ENCODE results near the gene ATP8B4.
A peak's percentile ranks its signal among the peaks of the same experiment; 100 is the strongest.

ATP8B4 gene

GRCh38 chr15:50127255-50127777, 8.3 kb upstream of the ATP8B4 start:
- Histone ChIP-seq H3K27me3 (ENCODE audit: control insufficient read depth in 2 of 2, insufficient read depth in 2 of 2, low read length in 2 of 2) (no peaks in the 10 kb centered on the region), H3K9me3 (ENCODE audit: control insufficient read depth in 2 of 2, low read length in 2 of 2) (peaks cover 0 to 2% of the 10 kb centered on the region in 2 donors), H3K36me3 (ENCODE audit: control insufficient read depth in 2 of 2, insufficient read depth in 2 of 2, low read length in 2 of 2) (no peaks in the 10 kb centered on the region), H3K9ac (ENCODE audit: low read depth in 1 of 2, low read length in 2 of 2) (no peak overlapping the region), H3K27ac (ENCODE audit: low read depth in 2 of 2, low read length in 2 of 2) (no peak overlapping the region), H3K4me3 (ENCODE audit: low read length in 2 of 2) (no peak overlapping the region), H3K4me1 (ENCODE audit: control insufficient read depth in 2 of 2, insufficient read depth in 2 of 2, low read length in 2 of 2) (no peaks in the 10 kb centered on the region)

- H3K36me3 ChIP-seq (ENCODE audit: control insufficient read depth in 2 of 2, insufficient read depth in 2 of 2, low read length in 2 of 2), result no peaks in the 10 kb centered on the region
- H3K27me3 ChIP-seq (ENCODE audit: control insufficient read depth in 2 of 2, insufficient read depth in 2 of 2, low read length in 2 of 2), result no peaks in the 10 kb centered on the region
- no peaks in the 10 kb centered on the region for H3K4me1 ChIP-seq (ENCODE audit: control insufficient read depth in 2 of 2, insufficient read depth in 2 of 2, low read length in 2 of 2)
- H3K9ac ChIP-seq (ENCODE audit: low read depth in 1 of 2, low read length in 2 of 2), result no peak overlapping the region
- H3K27ac ChIP-seq (ENCODE audit: low read depth in 2 of 2, low read length in 2 of 2), result no peak overlapping the region
- H3K4me3 ChIP-seq (ENCODE audit: low read length in 2 of 2), result no peak overlapping the region
- peaks cover 0 to 2% of the 10 kb centered on the region in 2 donors for H3K9me3 ChIP-seq (ENCODE audit: control insufficient read depth in 2 of 2, low read length in 2 of 2)
These were observed 7.0 kb upstream of the ATP8B4 start for GRCh38 chr15:50126072-50126471.

DNA sequence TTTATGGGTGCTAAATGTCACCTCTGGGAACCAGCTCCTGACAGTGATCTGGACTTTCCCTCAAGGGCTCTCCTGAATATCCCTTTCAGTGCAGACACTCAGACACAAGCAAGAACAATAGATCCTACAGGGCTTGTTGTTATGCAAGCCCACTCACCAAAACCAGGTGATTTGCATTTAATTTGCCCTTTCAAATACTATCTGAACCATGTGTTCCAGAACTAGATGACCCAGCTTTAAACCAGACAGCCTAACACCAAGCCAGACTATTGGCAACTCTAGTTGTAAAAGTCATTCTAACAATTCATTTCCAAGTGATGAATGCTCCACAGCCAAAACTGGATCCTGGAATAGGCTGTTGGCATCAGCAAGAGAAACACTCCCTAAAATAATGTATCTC, 5.6 kb upstream of the ATP8B4 start:
- H3K4me1 ChIP-seq (ENCODE audit: control insufficient read depth in 2 of 2, insufficient read depth in 2 of 2, low read length in 2 of 2), result no peaks in the 10 kb centered on the region
- H3K27ac ChIP-seq (ENCODE audit: low read depth in 2 of 2, low read length in 2 of 2), result no peak overlapping the region
- no peaks in the 10 kb centered on the region for H3K27me3 ChIP-seq (ENCODE audit: control insufficient read depth in 2 of 2, insufficient read depth in 2 of 2, low read length in 2 of 2)
- no peaks in the 10 kb centered on the region for H3K36me3 ChIP-seq (ENCODE audit: control insufficient read depth in 2 of 2, insufficient read depth in 2 of 2, low read length in 2 of 2)
- no peak overlapping the region for H3K9ac ChIP-seq (ENCODE audit: low read depth in 1 of 2, low read length in 2 of 2)
- peaks cover 0 to 2% of the 10 kb centered on the region in 2 donors for H3K9me3 ChIP-seq (ENCODE audit: control insufficient read depth in 2 of 2, low read length in 2 of 2)
- H3K4me3 ChIP-seq (ENCODE audit: low read length in 2 of 2), result no peak overlapping the region

DNA sequence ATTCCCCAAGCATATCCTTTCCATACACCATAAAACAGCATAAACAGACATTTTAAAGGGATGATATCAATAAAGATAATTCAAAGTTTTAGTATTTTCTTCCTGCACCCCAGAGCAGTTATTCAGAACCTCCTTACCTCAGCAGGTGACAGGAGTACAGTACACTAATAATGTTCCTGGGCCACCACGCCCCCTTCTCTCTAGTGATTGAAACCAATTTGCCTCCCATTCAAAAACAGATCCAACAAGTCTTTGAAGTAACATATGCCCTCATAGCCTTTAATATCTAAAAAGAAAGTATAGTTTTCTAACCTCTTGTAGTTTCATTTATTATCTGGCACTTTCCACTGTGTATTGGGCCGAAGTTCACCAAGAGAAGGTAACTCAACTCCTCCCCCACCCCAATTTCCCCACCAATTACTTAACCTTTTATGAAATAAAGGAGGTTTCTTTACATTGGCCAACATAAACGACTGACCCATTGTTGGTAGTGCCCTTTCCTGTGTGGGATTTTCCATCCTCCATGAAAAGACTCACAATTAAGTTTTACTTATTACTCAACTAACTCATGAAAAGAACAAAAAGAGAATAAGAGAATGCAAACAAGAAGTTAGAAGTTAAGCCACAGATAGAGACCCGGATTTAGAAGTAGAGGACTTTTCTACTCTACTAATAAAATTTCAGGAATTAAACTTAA, 5.0 kb upstream of the ATP8B4 start:
- no peaks in the 10 kb centered on the region for H3K27me3 ChIP-seq (ENCODE audit: control insufficient read depth in 2 of 2, insufficient read depth in 2 of 2, low read length in 2 of 2)
- peaks cover 0 to 2% of the 10 kb centered on the region in 2 donors for H3K9me3 ChIP-seq (ENCODE audit: control insufficient read depth in 2 of 2, low read length in 2 of 2)
- no peak overlapping the region for H3K27ac ChIP-seq (ENCODE audit: low read depth in 2 of 2, low read length in 2 of 2)
- H3K4me3 ChIP-seq (ENCODE audit: low read length in 2 of 2), result no peak overlapping the region
- no peaks in the 10 kb centered on the region for H3K36me3 ChIP-seq (ENCODE audit: control insufficient read depth in 2 of 2, insufficient read depth in 2 of 2, low read length in 2 of 2)
- no peak overlapping the region for H3K9ac ChIP-seq (ENCODE audit: low read depth in 1 of 2, low read length in 2 of 2)
- H3K4me1 ChIP-seq (ENCODE audit: control insufficient read depth in 2 of 2, insufficient read depth in 2 of 2, low read length in 2 of 2), result no peaks in the 10 kb centered on the region

DNA sequence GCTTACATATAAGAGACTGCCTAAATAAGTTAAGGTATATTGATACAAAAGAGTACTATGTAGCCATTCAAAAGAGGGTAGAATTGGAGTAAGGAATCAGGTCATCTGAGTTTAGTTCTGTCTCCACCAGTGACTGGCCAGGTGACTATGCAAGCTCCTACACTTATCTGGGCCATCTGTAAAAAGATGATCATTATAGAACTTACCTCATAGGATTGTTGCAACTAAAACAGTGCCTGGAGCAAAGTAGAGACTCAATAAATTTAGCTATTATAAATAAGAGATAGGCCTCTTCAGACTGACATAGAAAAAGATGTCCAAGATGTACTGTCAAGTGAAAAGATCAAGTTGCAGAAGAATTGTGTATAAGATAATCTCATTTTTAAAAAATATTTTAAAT, 1.7 kb upstream of the ATP8B4 start:
- Histone ChIP-seq H3K9ac (ENCODE audit: low read depth in 1 of 2, low read length in 2 of 2) (no peak overlapping the region), H3K27me3 (ENCODE audit: control insufficient read depth in 2 of 2, insufficient read depth in 2 of 2, low read length in 2 of 2) (no peaks in the 10 kb centered on the region), H3K36me3 (ENCODE audit: control insufficient read depth in 2 of 2, insufficient read depth in 2 of 2, low read length in 2 of 2) (no peaks in the 10 kb centered on the region), H3K4me3 (ENCODE audit: low read length in 2 of 2) (no peak overlapping the region), H3K4me1 (ENCODE audit: control insufficient read depth in 2 of 2, insufficient read depth in 2 of 2, low read length in 2 of 2) (no peaks in the 10 kb centered on the region), H3K9me3 (ENCODE audit: control insufficient read depth in 2 of 2, low read length in 2 of 2) (peaks cover 0 to 2% of the 10 kb centered on the region in 2 donors), H3K27ac (ENCODE audit: low read depth in 2 of 2, low read length in 2 of 2) (no peak overlapping the region)

DNA sequence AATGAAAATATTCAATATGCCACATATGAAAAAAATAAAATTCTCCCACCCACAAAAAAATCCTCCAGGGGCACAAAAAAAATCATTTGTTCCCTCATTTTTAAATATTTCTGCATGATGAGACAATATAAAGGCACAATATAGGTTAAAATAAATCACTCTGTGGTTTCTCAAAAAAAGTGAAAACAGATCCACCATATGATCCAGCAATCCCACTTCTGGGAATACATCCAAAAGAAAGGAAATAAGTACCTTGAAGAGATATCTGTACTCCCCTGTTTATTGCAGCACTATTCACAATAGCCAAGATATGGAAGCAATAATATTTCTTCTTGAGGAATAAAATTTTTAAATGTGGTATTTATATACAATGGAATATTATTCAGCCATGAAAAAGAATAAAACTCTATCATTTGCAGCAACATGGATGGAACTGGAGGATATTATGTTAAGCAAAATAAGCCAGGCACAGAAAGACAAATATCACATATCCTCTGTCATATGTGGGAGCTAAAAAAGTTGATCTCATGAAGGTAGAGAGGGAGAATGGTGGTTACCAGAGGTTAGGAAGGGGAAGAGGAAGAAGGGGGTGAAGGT, 1.5 kb downstream of the ATP8B4 start:
- Histone ChIP-seq H3K4me1 (ENCODE audit: control insufficient read depth in 2 of 2, insufficient read depth in 2 of 2, low read length in 2 of 2) (no peaks in the 10 kb centered on the region), H3K27ac (ENCODE audit: low read depth in 2 of 2, low read length in 2 of 2) (no peak overlapping the region), H3K27me3 (ENCODE audit: control insufficient read depth in 2 of 2, insufficient read depth in 2 of 2, low read length in 2 of 2) (no peaks in the 10 kb centered on the region), H3K4me3 (ENCODE audit: low read length in 2 of 2) (no peak overlapping the region), H3K36me3 (ENCODE audit: control insufficient read depth in 2 of 2, insufficient read depth in 2 of 2, low read length in 2 of 2) (no peaks in the 10 kb centered on the region), H3K9ac (ENCODE audit: low read depth in 1 of 2, low read length in 2 of 2) (no peak overlapping the region), H3K9me3 (ENCODE audit: control insufficient read depth in 2 of 2, low read length in 2 of 2) (no peaks in the 10 kb centered on the region)

GRCh38 chr15:50116477-50116876, 2.6 kb downstream of the ATP8B4 start:
- no peaks in the 10 kb centered on the region for H3K27me3 ChIP-seq (ENCODE audit: control insufficient read depth in 2 of 2, insufficient read depth in 2 of 2, low read length in 2 of 2)
- no peaks in the 10 kb centered on the region for H3K9me3 ChIP-seq (ENCODE audit: control insufficient read depth in 2 of 2, low read length in 2 of 2)
- no peaks in the 10 kb centered on the region for H3K36me3 ChIP-seq (ENCODE audit: control insufficient read depth in 2 of 2, insufficient read depth in 2 of 2, low read length in 2 of 2)
- H3K4me3 ChIP-seq (ENCODE audit: low read length in 2 of 2), result no peak overlapping the region
- H3K9ac ChIP-seq (ENCODE audit: low read depth in 1 of 2, low read length in 2 of 2), result no peak overlapping the region
- H3K27ac ChIP-seq (ENCODE audit: low read depth in 2 of 2, low read length in 2 of 2), result no peak overlapping the region
- no peaks in the 10 kb centered on the region for H3K4me1 ChIP-seq (ENCODE audit: control insufficient read depth in 2 of 2, insufficient read depth in 2 of 2, low read length in 2 of 2)

- H3K4me3 ChIP-seq (ENCODE audit: low read length in 2 of 2), result peak overlapping the region in 1 of 2 donors; percentile 20
- no peaks in the 10 kb centered on the region for H3K4me1 ChIP-seq (ENCODE audit: control insufficient read depth in 2 of 2, insufficient read depth in 2 of 2, low read length in 2 of 2)
- H3K27me3 ChIP-seq (ENCODE audit: control insufficient read depth in 2 of 2, insufficient read depth in 2 of 2, low read length in 2 of 2), result no peaks in the 10 kb centered on the region
- no peaks in the 10 kb centered on the region for H3K36me3 ChIP-seq (ENCODE audit: control insufficient read depth in 2 of 2, insufficient read depth in 2 of 2, low read length in 2 of 2)
- no peaks in the 10 kb centered on the region for H3K9me3 ChIP-seq (ENCODE audit: control insufficient read depth in 2 of 2, low read length in 2 of 2)
- H3K27ac ChIP-seq (ENCODE audit: low read depth in 2 of 2, low read length in 2 of 2), result no peak overlapping the region
- no peak overlapping the region for H3K9ac ChIP-seq (ENCODE audit: low read depth in 1 of 2, low read length in 2 of 2)
These were observed 4.8 kb downstream of the ATP8B4 start for GRCh38 chr15:50113992-50114780.

GRCh38 chr15:50113187-50113505, 5.9 kb downstream of the ATP8B4 start:
- Histone ChIP-seq H3K4me3 (ENCODE audit: low read length in 2 of 2) (peak overlapping the region in 1 of 2 donors; percentile 41), H3K9me3 (ENCODE audit: control insufficient read depth in 2 of 2, low read length in 2 of 2) (no peaks in the 10 kb centered on the region), H3K27ac (ENCODE audit: low read depth in 2 of 2, low read length in 2 of 2) (peak overlapping the region in 1 of 2 donors; percentile 48), H3K36me3 (ENCODE audit: control insufficient read depth in 2 of 2, insufficient read depth in 2 of 2, low read length in 2 of 2) (no peaks in the 10 kb centered on the region), H3K4me1 (ENCODE audit: control insufficient read depth in 2 of 2, insufficient read depth in 2 of 2, low read length in 2 of 2) (no peaks in the 10 kb centered on the region), H3K9ac (ENCODE audit: low read depth in 1 of 2, low read length in 2 of 2) (peak overlapping the region in 1 of 2 donors; percentile 14), H3K27me3 (ENCODE audit: control insufficient read depth in 2 of 2, insufficient read depth in 2 of 2, low read length in 2 of 2) (no peaks in the 10 kb centered on the region)
